Jurkat, Clone E6-1 (cell line): ENCODE data around the gene HMGB2.

Experiments
- DNase-seq: peaks from one replicate; pipeline ENCODE4 v3.0.0-alpha.2; 2011; ENCODE audit warnings: low read depth, low spot score
- H3K4me3 ChIP-seq: 2 replicates; pipeline ENCODE4 v1.5.1; 2011; ENCODE audit warnings: mild to moderate bottlenecking, low read length, control low read depth, moderate library complexity

HMGB2 gene

DNA sequence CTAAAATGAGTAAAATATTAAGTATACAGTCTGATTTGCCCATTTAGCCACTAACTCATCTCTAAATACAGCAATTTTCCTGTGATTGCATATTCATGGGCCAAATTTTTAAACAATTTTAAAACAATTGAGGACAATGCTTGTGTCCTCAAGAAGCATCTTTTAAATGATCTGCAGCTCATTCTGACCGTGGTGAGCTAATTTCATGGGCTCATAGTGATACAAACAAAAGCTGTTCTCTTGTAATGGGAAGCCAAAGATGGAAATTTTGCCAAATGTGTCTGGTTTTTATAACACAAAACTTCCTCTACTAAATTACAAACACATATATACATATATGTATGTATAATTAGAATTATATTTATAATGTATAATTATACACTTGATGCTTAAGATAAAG, 39.7 kb downstream of the HMGB2 start:
- no peak for DNase-seq
- no peak overlapping the region for H3K4me3 ChIP-seq

DNA sequence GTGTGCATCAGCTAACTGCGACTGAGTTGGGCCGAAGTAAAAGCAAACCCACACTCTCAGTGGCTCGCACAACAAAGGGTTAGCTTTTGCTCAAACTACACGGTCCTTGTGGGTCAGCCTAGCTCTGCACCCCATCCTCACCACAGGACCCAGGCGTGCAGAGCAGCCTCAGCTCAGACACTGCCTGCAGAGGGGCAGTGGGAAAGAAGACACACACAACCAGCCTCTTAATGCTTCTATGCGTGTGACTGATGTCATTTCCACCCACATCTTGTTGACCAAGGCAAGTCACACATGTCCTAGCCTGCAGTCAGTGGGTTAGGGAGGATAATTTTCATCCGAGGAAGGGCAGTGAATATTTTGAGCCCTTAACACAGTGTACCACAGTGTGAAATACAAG, 40.5 kb downstream of the HMGB2 start:
- DNase-seq, result no peak
- no peak overlapping the region for H3K4me3 ChIP-seq

DNA sequence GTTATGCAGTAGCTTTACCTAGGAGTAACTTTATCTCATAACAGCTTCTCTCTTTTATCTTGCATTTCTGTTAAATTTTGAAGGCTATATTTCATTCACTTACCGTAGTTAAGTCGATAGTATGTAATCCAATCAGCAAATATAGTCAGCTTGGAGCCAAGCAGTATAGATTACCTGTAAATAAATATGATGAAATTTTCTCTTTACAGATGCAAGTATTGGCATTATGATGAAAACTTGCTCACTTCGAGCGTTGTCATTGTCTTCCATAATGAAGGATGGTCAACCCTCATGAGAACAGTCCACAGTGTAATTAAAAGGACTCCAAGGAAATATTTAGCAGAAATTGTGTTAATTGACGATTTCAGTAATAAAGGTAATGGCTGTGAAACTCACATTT, 42.3 kb downstream of the HMGB2 start:
- DNase-seq, result no peak
- H3K4me3 ChIP-seq, result no peak overlapping the region

DNA sequence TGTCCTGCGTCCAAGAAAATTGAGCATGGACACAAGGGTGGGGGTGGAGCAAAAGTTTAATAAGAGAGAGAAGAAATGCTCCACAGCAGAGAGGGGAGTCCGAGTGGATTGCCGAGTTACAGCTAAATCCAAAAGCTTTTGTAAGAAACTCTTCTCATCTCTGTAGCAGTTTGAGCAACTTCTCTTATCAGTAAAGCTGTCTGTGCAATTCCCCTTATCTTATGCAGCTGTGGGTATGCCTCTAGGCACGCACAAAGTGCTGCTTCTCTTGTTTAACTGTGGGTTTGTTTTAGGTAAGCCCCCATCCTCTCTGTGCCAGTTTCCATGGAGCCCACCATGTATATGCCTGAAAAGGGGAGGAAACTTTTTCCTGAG, 44.8 kb downstream of the HMGB2 start:
- DNase-seq, result peak; percentile 53
- H3K4me3 ChIP-seq, result peak overlapping the region; percentile 10

DNA sequence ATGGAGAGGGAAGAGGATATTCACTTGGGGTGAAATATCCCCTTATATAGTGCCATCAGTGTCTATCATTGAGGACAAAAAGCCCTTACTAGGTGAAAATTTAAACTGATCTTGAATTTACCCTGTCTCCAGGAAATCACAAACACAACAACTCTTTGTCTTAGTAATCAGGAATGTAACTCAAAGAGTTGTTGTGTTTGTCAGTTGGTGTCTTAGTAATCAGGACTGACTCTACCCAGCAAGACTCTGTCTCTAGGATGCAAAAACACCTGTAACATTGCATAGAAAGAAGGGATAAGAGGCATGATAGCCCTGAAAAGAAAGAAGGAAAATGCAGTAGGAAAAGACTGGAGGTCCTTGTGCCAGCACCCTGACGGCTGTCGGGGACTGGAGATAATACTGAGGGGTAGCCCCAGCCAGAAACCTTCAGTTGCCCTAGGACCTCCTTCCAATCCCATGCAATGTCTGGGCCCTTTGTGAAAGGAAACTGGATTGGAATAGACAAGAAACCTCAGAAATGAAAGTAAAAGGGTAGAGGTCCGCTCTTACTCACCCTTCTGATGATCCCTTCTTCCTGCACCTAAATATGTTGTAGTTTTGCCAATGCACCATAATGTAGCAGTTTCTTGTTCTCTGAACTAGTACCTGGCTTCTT, 45.3 kb downstream of the HMGB2 start:
- DNase-seq, result no peak
- H3K4me3 ChIP-seq, result peak overlapping the region; percentile 10

DNA sequence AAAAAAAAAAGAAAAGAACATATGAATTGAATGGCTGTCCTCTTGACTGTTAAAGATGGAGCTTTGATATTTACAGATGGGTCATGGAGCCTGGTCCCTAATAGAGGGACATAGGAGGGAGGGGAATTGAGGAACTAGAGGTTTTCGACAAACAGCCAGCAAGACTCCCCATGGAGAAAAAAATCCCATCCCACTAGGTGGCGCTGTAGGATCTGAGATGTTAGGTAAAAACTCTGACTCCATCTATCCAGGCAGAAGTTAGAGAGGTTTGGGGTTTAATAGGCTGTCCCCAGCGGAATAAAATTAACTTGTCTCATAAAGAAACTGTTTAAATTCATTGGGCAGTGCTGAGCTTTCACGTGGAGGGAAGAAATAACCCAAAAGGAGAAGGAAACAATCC, 45.9 kb downstream of the HMGB2 start:
- peak; percentile 78 for DNase-seq
- H3K4me3 ChIP-seq, result no peak overlapping the region

DNA sequence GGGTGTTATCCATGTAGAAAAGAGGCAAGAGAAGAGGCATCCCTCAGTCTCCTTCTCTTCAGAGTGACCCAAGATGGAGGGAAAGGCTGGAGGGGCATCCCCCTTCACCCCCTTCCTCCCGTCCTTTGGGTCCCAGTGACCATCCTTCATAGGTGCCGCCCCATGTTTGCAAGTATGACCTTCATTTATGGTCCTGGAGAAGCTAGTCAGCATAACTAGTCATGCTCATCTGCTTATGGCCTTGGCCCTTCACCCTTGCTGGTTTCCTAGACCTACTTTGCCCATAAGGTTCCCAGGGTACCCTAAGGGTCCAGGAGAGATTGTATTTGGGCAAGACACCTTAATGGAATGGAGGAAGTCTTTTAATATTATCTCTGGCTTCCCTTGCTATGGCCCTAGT, 46.7 kb downstream of the HMGB2 start:
- DNase-seq, result no peak

DNA sequence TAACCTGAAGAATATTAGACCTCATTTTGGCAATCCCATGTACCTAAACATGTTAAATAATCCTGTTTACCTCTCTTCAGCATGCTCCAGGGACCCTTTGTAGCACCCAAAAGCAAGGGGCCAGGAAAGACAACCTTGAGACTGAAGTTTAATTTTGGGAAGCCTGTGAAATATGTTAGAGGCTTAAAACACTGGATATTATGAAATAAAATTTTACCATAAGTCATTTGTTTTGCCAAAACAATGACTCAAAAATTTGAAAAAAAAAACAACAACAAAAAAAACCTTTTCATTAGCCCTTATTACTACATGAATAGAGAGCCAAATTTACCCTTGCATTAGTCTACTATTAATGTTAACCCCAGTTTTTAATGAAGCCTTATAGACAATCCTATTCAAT, 49.7 kb downstream of the HMGB2 start:
- no peak for DNase-seq
- H3K4me3 ChIP-seq, result no peak overlapping the region

More for the DNA sequence above, 46.7 kb downstream of the HMGB2 start:
- no peak overlapping the region for H3K4me3 ChIP-seq

DNA sequence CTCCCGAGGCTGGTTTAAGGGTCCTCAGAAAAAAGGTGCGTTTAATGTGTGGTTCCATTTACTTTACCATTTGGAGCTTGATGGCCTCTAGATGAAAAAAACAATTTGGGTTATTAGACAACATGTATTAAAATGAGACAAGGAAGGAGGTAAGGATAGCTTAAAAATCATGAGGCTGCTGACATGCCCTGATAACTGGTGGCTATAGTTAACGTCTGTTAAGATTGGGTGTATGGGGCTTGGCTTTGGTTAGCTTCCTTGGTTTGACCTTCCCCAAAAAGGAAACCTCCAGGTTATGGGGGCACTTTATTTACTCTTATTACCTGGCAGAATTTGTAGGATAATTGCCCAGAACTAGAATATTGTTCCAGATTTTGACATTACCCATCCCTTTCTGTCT, 51.5 kb downstream of the HMGB2 start:
- DNase-seq, result no peak
- H3K4me3 ChIP-seq, result no peak overlapping the region

DNA sequence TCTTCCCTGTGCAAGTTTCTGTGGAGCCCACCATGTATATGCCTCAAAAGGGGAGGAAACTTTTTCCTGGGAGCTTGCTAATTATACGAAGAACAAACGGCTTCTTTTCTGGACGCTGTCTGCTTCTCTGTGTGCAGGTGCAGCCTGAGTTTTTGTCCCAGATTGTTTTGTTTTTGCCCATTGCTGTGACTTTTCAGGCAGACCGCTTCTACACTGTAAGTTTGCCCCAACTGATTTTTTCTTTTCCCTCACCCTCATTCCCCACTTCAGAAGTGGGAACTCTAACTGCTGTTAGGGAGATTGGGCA, 51.9 kb downstream of the HMGB2 start:
- DNase-seq, result no peak
- no peak overlapping the region for H3K4me3 ChIP-seq

DNA sequence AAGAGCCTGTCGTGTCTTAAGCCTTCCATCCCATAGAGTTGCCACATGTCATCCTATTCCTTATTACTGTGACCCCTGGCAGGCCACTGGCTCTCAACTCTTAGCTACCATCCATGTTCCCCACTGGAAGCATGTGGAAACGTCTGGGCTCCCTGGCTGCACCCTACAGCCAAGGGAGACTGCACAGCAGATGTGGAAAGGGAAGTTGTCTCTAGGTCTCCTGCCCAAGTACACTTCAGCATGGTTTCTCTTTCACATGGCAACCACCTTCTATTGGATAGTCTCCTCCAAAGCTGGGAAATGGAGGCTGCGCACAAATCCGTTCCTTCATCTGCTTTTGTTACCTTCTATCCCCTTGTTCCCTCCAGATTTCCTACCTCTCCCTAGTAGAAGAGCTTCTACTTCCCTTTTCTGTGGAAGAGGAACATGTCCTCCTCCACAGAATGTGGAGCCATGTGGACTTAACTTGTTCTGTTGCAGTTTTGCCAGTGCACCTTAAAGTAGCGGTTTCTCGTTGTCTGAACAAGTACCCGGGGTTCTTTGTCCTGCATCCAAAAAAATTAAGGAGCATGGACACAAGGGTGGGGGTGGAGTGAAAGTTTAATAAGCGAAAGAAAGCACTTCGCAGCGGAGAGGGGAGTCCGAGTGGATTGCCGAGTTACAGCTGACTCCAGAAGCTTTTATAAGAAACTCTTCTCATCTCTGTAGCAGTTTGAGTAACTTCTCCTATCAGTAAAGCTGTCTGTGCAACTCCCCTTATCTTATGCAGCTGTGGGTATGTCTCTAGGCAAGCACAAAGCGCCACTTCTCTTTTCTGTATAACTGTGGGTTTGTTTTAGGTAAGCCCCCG, 52.5 kb downstream of the HMGB2 start:
- no peak overlapping the region for H3K4me3 ChIP-seq
- no peak for DNase-seq
